SK-N-SH (cell line): Measurements from ENCODE around the gene UNK. TPM values are rescaled to one million over a fixed set of nuclear protein-coding genes. Genes with fewer than 3 reads are reported as not detected.

ENCODE experiments used
- CTCF ChIA-PET: fragments of 300-600, 350-600 bp; formaldehyde crosslinking; extraction: SDS; loops from one replicate; lab custom pipeline; 2021; lab: Yijun Ruan, JAX
- POLR2A ChIA-PET: fragments of 350-600 bp; sonication (Branson Sonifier 250); formaldehyde crosslinking; extraction: SDS; loops from one replicate; lab custom pipeline; 2020; ENCODE audit warnings: antibody characterized with exemption, inconsistent platforms; lab: Yijun Ruan, JAX
- DNase-seq: peaks from one replicate; pipeline ENCODE4 v3.0.0; 2012
- H2AFZ ChIP-seq: fragments of 200-600 bp; sonication (generic); 2 replicates; pipeline ENCODE4 v1.8.1; 2016; ENCODE audit warnings: antibody characterized with exemption, mild to moderate bottlenecking, low read depth
- H3F3A ChIP-seq: fragments of 200-600 bp; sonication (generic); replicated peaks from 2 replicates; pipeline ENCODE3; 2016; ENCODE audit warnings: antibody characterized with exemption, mild to moderate bottlenecking; ENCODE audit not compliant: insufficient read depth
- H3K27ac ChIP-seq, 2 experiments: fragments of 200-500 bp in 1 of 2; fragments of 200-600 bp in 1 of 2; sonication (Bioruptor generic) in 1 of 2; sonication (generic), shearing (Covaris generic) in 1 of 2; 2 replicates each; pipeline versions ENCODE4 v1.5.1 to v1.6.1; 2014 to 2016; ENCODE audit warnings: low read depth in 2 of 2, inconsistent platforms in 1 of 2, low read length in 1 of 2, mild to moderate bottlenecking in 1 of 2, mixed read lengths in 1 of 2
- H3K27me3 ChIP-seq: fragments of 200-600 bp; sonication (generic), shearing (Covaris generic); 2 replicates; pipeline ENCODE4 v1.6.1; 2016; ENCODE audit warnings: mixed run types; ENCODE audit not compliant: insufficient read depth
- H3K36me3 ChIP-seq, 2 experiments: fragments of 200-500 bp in 1 of 2; fragments of 200-600 bp in 1 of 2; sonication (Bioruptor generic) in 1 of 2; sonication (generic) in 1 of 2; replicated peaks in 1 of 2; 2 replicates each; pipeline versions ENCODE3 to v1.5.1; 2014 to 2016; ENCODE audit warnings: low read length in 1 of 2, mild to moderate bottlenecking in 1 of 2; ENCODE audit not compliant: insufficient read depth in 2 of 2, control insufficient read depth in 1 of 2
- H3K4me1 ChIP-seq, 2 experiments: fragments of 200-500 bp in 1 of 2; fragments of 200-600 bp in 1 of 2; sonication (Bioruptor generic) in 1 of 2; sonication (generic), shearing (Covaris generic) in 1 of 2; 2 replicates each; pipeline versions ENCODE4 v1.5.1 to v1.6.1; 2014 to 2016; ENCODE audit warnings: low read depth in 1 of 2, low read length in 1 of 2, mixed run types in 1 of 2; ENCODE audit not compliant: insufficient read depth in 2 of 2, control insufficient read depth in 1 of 2
- H3K4me2 ChIP-seq: fragments of 200-600 bp; sonication (generic), shearing (Covaris generic); 2 replicates; pipeline ENCODE4 v1.6.1; 2017; ENCODE audit warnings: mixed run types
- H3K4me3 ChIP-seq, 2 experiments: fragments of 200-500 bp in 1 of 2; fragments of 200-600 bp in 1 of 2; sonication (Bioruptor generic) in 1 of 2; sonication (generic), shearing (Covaris generic) in 1 of 2; 2 replicates each; pipeline versions ENCODE4 v1.5.1 to v1.8.1; 2014 to 2016; ENCODE audit warnings: low read depth in 2 of 2, inconsistent platforms in 1 of 2, low read length in 1 of 2, mild to moderate bottlenecking in 1 of 2, mixed read lengths in 1 of 2, moderate library complexity in 1 of 2
- H3K79me2 ChIP-seq: fragments of 200-600 bp; sonication (generic); 2 replicates; pipeline ENCODE4 v1.8.1; 2017; ENCODE audit warnings: mild to moderate bottlenecking; ENCODE audit not compliant: insufficient read depth
- H3K9ac ChIP-seq: fragments of 200-600 bp; sonication (generic); 2 replicates; pipeline ENCODE4 v1.6.1; 2017; ENCODE audit warnings: mixed run types
- H3K9me2 ChIP-seq: fragments of 200-600 bp; sonication (generic); 2 replicates; pipeline ENCODE4 v1.6.1; 2017; ENCODE audit warnings: mixed run types
- H3K9me3 ChIP-seq: fragments of 200-600 bp; sonication (generic); 2 replicates; pipeline ENCODE4 v1.6.1; 2017; ENCODE audit warnings: mixed run types, mild to moderate bottlenecking, moderate library complexity
- H4K20me1 ChIP-seq: fragments of 200-600 bp; sonication (generic); 2 replicates; pipeline ENCODE4 v1.6.1; 2017; ENCODE audit warnings: mild to moderate bottlenecking, mixed run types; ENCODE audit not compliant: insufficient read depth
- CHD2 ChIP-seq: fragments of 150-350 bp; IDR thresholded peaks from 2 replicates; pipeline ENCODE4 v1.6.1; 2018; ENCODE audit warnings: low read length; ENCODE audit not compliant: partially characterized antibody
- ELF1 ChIP-seq: IDR thresholded peaks from 2 replicates; pipeline ENCODE4 v1.4.0; 2012
- EP300 ChIP-seq, 2 experiments: IDR thresholded peaks; 2 replicates each; pipeline versions ENCODE4 v1.4.0 to v1.6.1; 2012; ENCODE audit warnings: borderline replicate concordance in 1 of 2, low read depth in 1 of 2, low read length in 1 of 2
- EZH2phosphoT487 ChIP-seq: fragments of 200-600 bp; sonication (generic); IDR thresholded peaks from 2 replicates; pipeline ENCODE4 v1.6.1; 2017; ENCODE audit warnings: low read depth, mixed run types, mild to moderate bottlenecking, antibody characterized with exemption, moderate library complexity, borderline replicate concordance
- FOXJ3 ChIP-seq: sonication (generic); formaldehyde crosslinking; IDR thresholded peaks from 2 replicates; pipeline ENCODE4 v1.5.1; 2020; ENCODE audit warnings: mild to moderate bottlenecking, missing genetic modification reagents
- FOXM1 ChIP-seq: IDR thresholded peaks from 2 replicates; pipeline ENCODE4 v1.4.0; 2012; ENCODE audit warnings: low read depth, mild to moderate bottlenecking
- GABPA ChIP-seq: IDR thresholded peaks from 2 replicates; pipeline ENCODE4 v1.4.0; 2012; ENCODE audit warnings: low read depth, mild to moderate bottlenecking
- GATA2 ChIP-seq: sonication (generic); formaldehyde crosslinking; IDR thresholded peaks from 2 replicates; pipeline ENCODE4 v1.5.0; 2020; ENCODE audit warnings: mild to moderate bottlenecking, missing genetic modification reagents
- MAX ChIP-seq: IDR thresholded peaks from 2 replicates; pipeline ENCODE4 v1.4.0; 2012; ENCODE audit warnings: low read depth
- MXI1 ChIP-seq: IDR thresholded peaks from 2 replicates; pipeline ENCODE4 v1.6.1; 2012; ENCODE audit warnings: mild to moderate bottlenecking, low read depth, low read length, improper control_type of control experiment
- NRF1 ChIP-seq: IDR thresholded peaks from 2 replicates; pipeline ENCODE4 v1.6.1; 2012; ENCODE audit warnings: low read depth, mild to moderate bottlenecking, low read length
- RCOR1 ChIP-seq: fragments of 150-350 bp; IDR thresholded peaks from 2 replicates; pipeline ENCODE4 v1.6.1; 2017; ENCODE audit warnings: antibody characterized with exemption, low read length
- REST ChIP-seq: IDR thresholded peaks from 2 replicates; pipeline ENCODE4 v1.6.1; 2012; ENCODE audit warnings: mild to moderate bottlenecking, low read depth, low read length, moderate library complexity
- RFX5 ChIP-seq: IDR thresholded peaks from 2 replicates; pipeline ENCODE4 v1.6.1; 2012; ENCODE audit warnings: mild to moderate bottlenecking, improper control_type of control experiment, low read length
- TEAD4 ChIP-seq: IDR thresholded peaks from 2 replicates; pipeline ENCODE4 v1.4.0; 2012; ENCODE audit warnings: mild to moderate bottlenecking, borderline replicate concordance; ENCODE audit not compliant: insufficient read depth
- YY1 ChIP-seq: IDR thresholded peaks from 2 replicates; pipeline ENCODE4 v1.4.0; 2012; ENCODE audit warnings: low read depth, mild to moderate bottlenecking
- WGBS: methylation state at CpG from one replicate; pipeline ENCODE4 v1.1.6; 2017; ENCODE audit warnings: low lambda C conversion rate; 5-methylcytosine and 5-hydroxymethylcytosine counted together
- polyA plus RNA-seq, 3 experiments: library from polyadenylated mRNA; depleted of rRNA; stranded (reverse); fragments of >200 nt; gene quantifications; 2 replicates each; pipeline ENCODE4 v1.2.3, GENCODE V29; 2012
- TF ChIP-seq, protein P1 (sequence below): IDR thresholded peaks from 2 replicates; pipeline ENCODE4 v1.4.0; 2012; ENCODE audit warnings: low read depth, borderline replicate concordance
- TF ChIP-seq, protein P2 (sequence below): IDR thresholded peaks from 2 replicates; pipeline ENCODE4 v1.4.0; 2012; ENCODE audit warnings: low read depth, borderline replicate concordance
- TF ChIP-seq, protein P3 (sequence below): fragments of 150-350 bp; IDR thresholded peaks from 2 replicates; pipeline ENCODE4 v1.6.1; 2016; ENCODE audit warnings: mild to moderate bottlenecking, low read depth, low read length
- TF ChIP-seq, protein P4 (sequence below): fragments of 200-600 bp; sonication (generic); IDR thresholded peaks from 2 replicates; pipeline ENCODE4 v1.6.1; 2017; ENCODE audit warnings: antibody characterized with exemption, mild to moderate bottlenecking, moderate library complexity

UNK gene
- polyA plus RNA-seq, 1 of the 3 experiments (the other 2 are of a cell fraction): 24.8 TPM

GRCh38 chr17:75861927-75862317, 77.3 kb downstream of the UNK start:
- Histone ChIP-seq H3K9me3 (no peaks in the 10 kb centered on the region), H3K4me2 (no peak overlapping the region), H3K9me2 (no peaks in the 10 kb centered on the region), H3K4me1 (no peaks in the 10 kb centered on the region), H3K27me3 (no peaks in the 10 kb centered on the region), H3K79me2 (no peaks in the 10 kb centered on the region), H3K36me3 (no peaks in the 10 kb centered on the region), H2AFZ (no peak overlapping the region), H3K4me3 (no peak overlapping the region), H4K20me1 (no peaks in the 10 kb centered on the region), H3F3A (peaks cover 6% of the 10 kb centered on the region), H3K9ac (no peak overlapping the region), H3K27ac (no peak overlapping the region)
- 85% methylated on average over 9 of the region's 9 CpGs for WGBS
- CTCF ChIA-PET: interaction anchor here (0.7 to 4.5 kb wide), 22 partner anchors 10 to 337 kb away, joined by 3 to 60 read pairs (median 5); partner anchors contain the start of genes TRIM47, TRIM65, UNC13D and UNK
- POLR2A ChIA-PET: interaction anchor here (0.8 kb wide), 1 partner anchor 18 kb away, joined by 3 read pairs; the partner anchor contains the start of gene UNC13D
- TF ChIP-seq MAX (no peak), NRF1 (no peak), FOXM1 (no peak), EZH2phosphoT487 (no peak), REST (no peak), GABPA (no peak), MXI1 (no peak), RFX5 (no peak), GATA2 (no peak), YY1 (no peak), ELF1 (no peak), CHD2 (no peak), EP300 (IDR thresholded peaks at IDR 0.05; ENCODE audit: borderline replicate concordance in 1 of 2, low read depth in 1 of 2, low read length in 1 of 2) (no peak), TEAD4 (no peak), FOXJ3 (CRISPR knock-in tag) (no peak), RCOR1 (no peak)
- TF ChIP-seq, protein P1, sequence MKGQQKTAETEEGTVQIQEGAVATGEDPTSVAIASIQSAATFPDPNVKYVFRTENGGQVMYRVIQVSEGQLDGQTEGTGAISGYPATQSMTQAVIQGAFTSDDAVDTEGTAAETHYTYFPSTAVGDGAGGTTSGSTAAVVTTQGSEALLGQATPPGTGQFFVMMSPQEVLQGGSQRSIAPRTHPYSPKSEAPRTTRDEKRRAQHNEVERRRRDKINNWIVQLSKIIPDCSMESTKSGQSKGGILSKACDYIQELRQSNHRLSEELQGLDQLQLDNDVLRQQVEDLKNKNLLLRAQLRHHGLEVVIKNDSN: no peak
- TF ChIP-seq, protein P2, sequence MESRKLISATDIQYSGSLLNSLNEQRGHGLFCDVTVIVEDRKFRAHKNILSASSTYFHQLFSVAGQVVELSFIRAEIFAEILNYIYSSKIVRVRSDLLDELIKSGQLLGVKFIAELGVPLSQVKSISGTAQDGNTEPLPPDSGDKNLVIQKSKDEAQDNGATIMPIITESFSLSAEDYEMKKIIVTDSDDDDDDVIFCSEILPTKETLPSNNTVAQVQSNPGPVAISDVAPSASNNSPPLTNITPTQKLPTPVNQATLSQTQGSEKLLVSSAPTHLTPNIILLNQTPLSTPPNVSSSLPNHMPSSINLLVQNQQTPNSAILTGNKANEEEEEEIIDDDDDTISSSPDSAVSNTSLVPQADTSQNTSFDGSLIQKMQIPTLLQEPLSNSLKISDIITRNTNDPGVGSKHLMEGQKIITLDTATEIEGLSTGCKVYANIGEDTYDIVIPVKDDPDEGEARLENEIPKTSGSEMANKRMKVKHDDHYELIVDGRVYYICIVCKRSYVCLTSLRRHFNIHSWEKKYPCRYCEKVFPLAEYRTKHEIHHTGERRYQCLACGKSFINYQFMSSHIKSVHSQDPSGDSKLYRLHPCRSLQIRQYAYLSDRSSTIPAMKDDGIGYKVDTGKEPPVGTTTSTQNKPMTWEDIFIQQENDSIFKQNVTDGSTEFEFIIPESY: no peak
- TF ChIP-seq, protein P3, sequence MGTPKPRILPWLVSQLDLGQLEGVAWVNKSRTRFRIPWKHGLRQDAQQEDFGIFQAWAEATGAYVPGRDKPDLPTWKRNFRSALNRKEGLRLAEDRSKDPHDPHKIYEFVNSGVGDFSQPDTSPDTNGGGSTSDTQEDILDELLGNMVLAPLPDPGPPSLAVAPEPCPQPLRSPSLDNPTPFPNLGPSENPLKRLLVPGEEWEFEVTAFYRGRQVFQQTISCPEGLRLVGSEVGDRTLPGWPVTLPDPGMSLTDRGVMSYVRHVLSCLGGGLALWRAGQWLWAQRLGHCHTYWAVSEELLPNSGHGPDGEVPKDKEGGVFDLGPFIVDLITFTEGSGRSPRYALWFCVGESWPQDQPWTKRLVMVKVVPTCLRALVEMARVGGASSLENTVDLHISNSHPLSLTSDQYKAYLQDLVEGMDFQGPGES: no peak
- TF ChIP-seq, protein P4, sequence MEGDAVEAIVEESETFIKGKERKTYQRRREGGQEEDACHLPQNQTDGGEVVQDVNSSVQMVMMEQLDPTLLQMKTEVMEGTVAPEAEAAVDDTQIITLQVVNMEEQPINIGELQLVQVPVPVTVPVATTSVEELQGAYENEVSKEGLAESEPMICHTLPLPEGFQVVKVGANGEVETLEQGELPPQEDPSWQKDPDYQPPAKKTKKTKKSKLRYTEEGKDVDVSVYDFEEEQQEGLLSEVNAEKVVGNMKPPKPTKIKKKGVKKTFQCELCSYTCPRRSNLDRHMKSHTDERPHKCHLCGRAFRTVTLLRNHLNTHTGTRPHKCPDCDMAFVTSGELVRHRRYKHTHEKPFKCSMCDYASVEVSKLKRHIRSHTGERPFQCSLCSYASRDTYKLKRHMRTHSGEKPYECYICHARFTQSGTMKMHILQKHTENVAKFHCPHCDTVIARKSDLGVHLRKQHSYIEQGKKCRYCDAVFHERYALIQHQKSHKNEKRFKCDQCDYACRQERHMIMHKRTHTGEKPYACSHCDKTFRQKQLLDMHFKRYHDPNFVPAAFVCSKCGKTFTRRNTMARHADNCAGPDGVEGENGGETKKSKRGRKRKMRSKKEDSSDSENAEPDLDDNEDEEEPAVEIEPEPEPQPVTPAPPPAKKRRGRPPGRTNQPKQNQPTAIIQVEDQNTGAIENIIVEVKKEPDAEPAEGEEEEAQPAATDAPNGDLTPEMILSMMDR: no peak
- no peak for DNase-seq
